HG02588 (cell line): ENCODE data around the gene DDX54.
A peak's percentile ranks its signal among the peaks of the same experiment; 100 is the strongest.

ENCODE experiments used
- ATAC-seq: cut with Tn5 transposase; IDR thresholded peaks from one replicate; pipeline ENCODE4 v1.9.1; 2021; ENCODE audit warnings: mild to moderate bottlenecking, moderate library complexity; ENCODE audit not compliant: unreplicated experiment

Gene DDX54

GRCh38 chr12:113185180-113186032 lies at the start of gene DDX54, which contains the start of gene RITA1:
Gene DDX54, minus strand, starts transcription at chr12:113185478. Its CDS starts 27 bp downstream, at chr12:113185451.
Gene RITA1, plus strand, starts transcription at chr12:113185721. Its CDS starts 1,026 bp downstream, at chr12:113186747.
- ATAC-seq, result peak; percentile 46

- ATAC-seq, result no peak
Observed at GRCh38 chr12:113234483-113234882, 49.2 kb upstream of the DDX54 start.

- ATAC-seq, result no peak
Observed at GRCh38 chr12:113233967-113234366, 48.7 kb upstream of the DDX54 start.

GRCh38 chr12:113232840-113233585 lies 47.7 kb upstream of the DDX54 start:
- peak; percentile 65 for ATAC-seq

GRCh38 chr12:113232089-113232839 lies 47.0 kb upstream of the DDX54 start:
- ATAC-seq, result no peak

GRCh38 chr12:113231235-113232088 lies 46.2 kb upstream of the DDX54 start:
- ATAC-seq, result no peak

- ATAC-seq, result peak; percentile 3
Observed at GRCh38 chr12:113230315-113231234, 45.3 kb upstream of the DDX54 start.

GRCh38 chr12:113228394-113229028 lies 43.2 kb upstream of the DDX54 start:
- ATAC-seq, result no peak

- no peak for ATAC-seq
Observed at GRCh38 chr12:113227686-113228391, 42.6 kb upstream of the DDX54 start.

- no peak for ATAC-seq
Observed at GRCh38 chr12:113226696-113227568, 41.7 kb upstream of the DDX54 start.

- ATAC-seq, result no peak
Observed at GRCh38 chr12:113224955-113225354, 39.7 kb upstream of the DDX54 start.

- ATAC-seq, result no peak
Observed at GRCh38 chr12:113222730-113223531, 37.7 kb upstream of the DDX54 start.

- no peak for ATAC-seq
Observed at GRCh38 chr12:113221997-113222729, 36.9 kb upstream of the DDX54 start.

GRCh38 chr12:113221181-113221996 lies 36.1 kb upstream of the DDX54 start, which contains the start of gene TPCN1:
Gene TPCN1, plus strand, starts transcription at chr12:113221464. Its CDS starts 5,389 bp downstream, at chr12:113226853.
- peak; percentile 89 for ATAC-seq
